Peyer's patch (tissue), 4 donors: ENCODE results near the gene DSCAML1.

Experiments used
- POLR2A ChIP-seq, 2 donors: fragments of 450-650 bp; IDR thresholded peaks; one replicate each; pipeline ENCODE4 v1.5.1; 2017; ENCODE audit warnings: antibody characterized with exemption in 2 of 2, mild to moderate bottlenecking in 2 of 2, moderate library complexity in 2 of 2
- TF ChIP-seq, protein P1 (sequence below), 6 experiments: fragments of 450-650 bp in 4 of 6; fragments of 200-600 bp in 2 of 6; sonication (generic) in 1 of 6; IDR thresholded peaks; one replicate each; pipeline ENCODE4 v1.5.1; 2017 to 2019; ENCODE audit warnings: antibody characterized with exemption in 6 of 6, mild to moderate bottlenecking in 3 of 6, moderate library complexity in 1 of 6

DNA sequence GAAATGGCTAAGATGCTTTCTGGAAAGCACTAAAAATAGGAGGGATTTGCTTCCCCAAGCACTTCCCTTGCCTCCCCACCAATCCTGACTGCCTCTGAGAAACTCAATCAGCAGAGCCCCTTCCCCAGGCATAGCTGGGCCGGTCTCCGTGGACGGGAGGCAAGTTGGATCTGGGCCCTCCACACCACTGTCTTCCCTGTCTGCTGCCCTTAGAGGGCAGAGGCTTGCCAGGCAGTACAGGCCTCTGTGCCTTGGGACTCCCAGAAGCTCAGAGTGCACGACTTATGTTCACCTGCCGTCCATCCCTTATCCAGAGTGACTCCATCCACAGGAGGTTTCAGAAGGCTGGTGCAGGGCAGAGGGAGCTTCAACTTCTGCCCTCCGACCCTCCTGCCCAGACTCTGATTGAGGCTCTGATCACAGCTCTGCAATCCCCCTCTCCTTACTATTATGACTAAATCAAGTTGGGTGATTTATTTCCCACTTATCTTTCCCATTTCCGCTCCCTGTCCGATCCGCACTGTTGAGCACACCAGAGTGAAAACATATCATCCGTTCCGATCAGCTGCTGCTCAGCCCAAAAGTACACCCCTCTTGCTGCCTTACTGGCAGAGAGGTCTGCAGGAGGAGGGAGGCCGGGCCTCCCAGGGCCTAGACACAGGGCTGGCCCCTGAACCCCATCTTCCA is 71.8 kb downstream of the DSCAML1 start:
- TF ChIP-seq, protein P1, sequence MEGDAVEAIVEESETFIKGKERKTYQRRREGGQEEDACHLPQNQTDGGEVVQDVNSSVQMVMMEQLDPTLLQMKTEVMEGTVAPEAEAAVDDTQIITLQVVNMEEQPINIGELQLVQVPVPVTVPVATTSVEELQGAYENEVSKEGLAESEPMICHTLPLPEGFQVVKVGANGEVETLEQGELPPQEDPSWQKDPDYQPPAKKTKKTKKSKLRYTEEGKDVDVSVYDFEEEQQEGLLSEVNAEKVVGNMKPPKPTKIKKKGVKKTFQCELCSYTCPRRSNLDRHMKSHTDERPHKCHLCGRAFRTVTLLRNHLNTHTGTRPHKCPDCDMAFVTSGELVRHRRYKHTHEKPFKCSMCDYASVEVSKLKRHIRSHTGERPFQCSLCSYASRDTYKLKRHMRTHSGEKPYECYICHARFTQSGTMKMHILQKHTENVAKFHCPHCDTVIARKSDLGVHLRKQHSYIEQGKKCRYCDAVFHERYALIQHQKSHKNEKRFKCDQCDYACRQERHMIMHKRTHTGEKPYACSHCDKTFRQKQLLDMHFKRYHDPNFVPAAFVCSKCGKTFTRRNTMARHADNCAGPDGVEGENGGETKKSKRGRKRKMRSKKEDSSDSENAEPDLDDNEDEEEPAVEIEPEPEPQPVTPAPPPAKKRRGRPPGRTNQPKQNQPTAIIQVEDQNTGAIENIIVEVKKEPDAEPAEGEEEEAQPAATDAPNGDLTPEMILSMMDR (IDR thresholded peaks at IDR 0.05) = no peak
- no peak for TF ChIP-seq POLR2A (IDR thresholded peaks at IDR 0.05)
